Pons (tissue), 1 donor: ENCODE results near the gene NFATC2IP.
A peak's percentile ranks its signal among the peaks of the same experiment; 100 is the strongest.
"Not testable (repeated sequence)": the region's sequence is repeated elsewhere in the genome, so short reads cannot be mapped to it uniquely, and the experiment has no call there.

Experiments
- DNase-seq: peaks from one replicate; pipeline ENCODE4 v3.0.0-alpha.2; 2016; ENCODE audit warnings: low spot score

The NFATC2IP gene

GRCh38 chr16:28926284-28926683 lies 24.5 kb upstream of the NFATC2IP start:
- not testable (repeated sequence) for DNase-seq

- no peak for DNase-seq
These were observed 22.9 kb upstream of the NFATC2IP start for GRCh38 chr16:28927815-28928214.

GRCh38 chr16:28930203-28930602 lies 20.5 kb upstream of the NFATC2IP start:
- DNase-seq = no peak

- no peak for DNase-seq
These were observed 20.1 kb upstream of the NFATC2IP start for GRCh38 chr16:28930652-28931051.

GRCh38 chr16:28931801-28932225 lies 18.9 kb upstream of the NFATC2IP start, which contains the start of gene CD19:
TSS of gene CD19 (plus strand) at chr16:28931971. CDS start at chr16:28932001, 30 bp downstream.
- DNase-seq = no peak

- DNase-seq = no peak
These were observed 18.2 kb upstream of the NFATC2IP start for GRCh38 chr16:28932339-28933141.

- no peak for DNase-seq
These were observed 17.6 kb upstream of the NFATC2IP start for GRCh38 chr16:28933171-28933570.

GRCh38 chr16:28935346-28935745 lies 15.4 kb upstream of the NFATC2IP start:
- DNase-seq = no peak

- DNase-seq = peak; percentile 75
These were observed 14.6 kb upstream of the NFATC2IP start for GRCh38 chr16:28935924-28936783.

GRCh38 chr16:28936784-28937155 lies 14.0 kb upstream of the NFATC2IP start:
- DNase-seq = no peak

- no peak for DNase-seq
These were observed 13.4 kb upstream of the NFATC2IP start for GRCh38 chr16:28937222-28937876.

- no peak for DNase-seq
These were observed 12.0 kb upstream of the NFATC2IP start for GRCh38 chr16:28938721-28939120.

- not testable (repeated sequence) for DNase-seq
These were observed 10.9 kb upstream of the NFATC2IP start for GRCh38 chr16:28939825-28940224.

GRCh38 chr16:28943281-28943680 lies 7.5 kb upstream of the NFATC2IP start:
- DNase-seq = no peak

GRCh38 chr16:28946681-28947080 lies 4.1 kb upstream of the NFATC2IP start:
- DNase-seq = no peak

- DNase-seq = no peak
These were observed 740 bp downstream of the NFATC2IP start for GRCh38 chr16:28951410-28951943.

- no peak for DNase-seq
These were observed 7.5 kb downstream of the NFATC2IP start for GRCh38 chr16:28958216-28958615.

GRCh38 chr16:28958836-28959235 lies 8.1 kb downstream of the NFATC2IP start:
- no peak for DNase-seq

GRCh38 chr16:28964072-28964471 lies 13.3 kb downstream of the NFATC2IP start:
- DNase-seq = no peak

- no peak for DNase-seq
These were observed 13.8 kb downstream of the NFATC2IP start for GRCh38 chr16:28964496-28964895.

GRCh38 chr16:28967156-28967555 lies 16.4 kb downstream of the NFATC2IP start:
- no peak for DNase-seq

- not testable (repeated sequence) for DNase-seq
These were observed 19.0 kb downstream of the NFATC2IP start for GRCh38 chr16:28969696-28970095.
